AG08395 (cell line): ENCODE measurements around the gene POSTN.
"Not testable (repeated sequence)": the region's sequence is repeated elsewhere in the genome, so short reads cannot be mapped to it uniquely, and the experiment has no call there.

Experiments
- DNase-seq: peaks from one replicate; pipeline ENCODE4 v3.0.0; 2012; ENCODE audit warnings: mixed read lengths, low spot score

The POSTN gene

DNA sequence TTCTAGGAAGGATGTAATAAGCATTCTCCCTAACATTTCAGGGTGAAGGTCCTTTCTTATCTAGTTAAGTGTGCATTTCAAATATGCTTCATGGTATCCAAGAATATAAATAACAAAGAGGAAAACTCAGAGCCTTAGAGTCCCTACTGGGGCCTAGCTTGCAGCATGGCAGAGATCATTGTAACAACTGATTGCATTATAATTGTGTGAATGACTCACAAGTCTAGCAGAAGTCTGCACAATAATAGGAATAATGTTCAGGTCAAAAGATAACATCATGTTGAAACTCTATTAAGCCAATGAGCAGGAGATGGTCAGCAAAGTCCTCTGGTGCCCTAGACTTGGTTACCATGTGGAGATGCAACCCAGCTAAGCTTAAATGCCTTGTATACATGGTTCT is 3.4 kb downstream of the POSTN start:
- peak; percentile 9 for DNase-seq

DNA sequence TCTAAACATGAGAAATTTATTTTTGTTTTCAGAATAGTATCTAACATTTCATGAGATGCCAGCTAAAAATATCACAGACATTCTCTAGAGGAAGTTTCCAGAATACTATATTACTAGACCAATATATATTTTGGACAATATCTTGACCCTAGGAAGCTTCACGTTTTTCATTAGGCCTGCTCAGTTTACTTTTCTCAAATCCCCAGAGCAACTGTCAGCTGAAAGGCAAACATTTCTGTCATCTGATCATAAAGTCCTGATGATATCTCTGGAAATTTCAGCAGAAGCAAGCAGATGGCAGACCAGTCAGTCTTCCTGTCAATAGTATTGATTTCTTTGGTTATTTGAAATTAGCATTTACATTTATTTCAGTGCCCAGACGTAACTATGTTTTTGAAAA is 4.0 kb downstream of the POSTN start:
- no peak for DNase-seq

DNA sequence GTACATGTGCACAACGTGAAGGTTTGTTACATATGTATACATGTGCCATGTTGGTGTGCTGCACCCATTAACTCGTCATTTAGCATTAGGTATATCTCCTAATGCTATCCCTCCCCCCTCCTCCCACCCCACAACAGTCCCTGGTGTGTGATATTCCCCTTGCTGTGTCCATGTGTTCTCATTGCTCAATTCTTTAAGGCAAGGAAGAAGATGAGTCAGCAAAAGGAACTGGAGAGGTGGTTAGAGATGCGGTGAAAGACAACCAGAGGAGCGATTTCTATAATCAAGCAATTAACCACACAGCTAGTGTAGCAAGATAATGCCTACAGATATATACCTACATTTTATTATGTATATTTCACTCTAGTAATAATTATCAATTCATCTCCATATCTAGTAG is 9.2 kb downstream of the POSTN start:
- not testable (repeated sequence) for DNase-seq

DNA sequence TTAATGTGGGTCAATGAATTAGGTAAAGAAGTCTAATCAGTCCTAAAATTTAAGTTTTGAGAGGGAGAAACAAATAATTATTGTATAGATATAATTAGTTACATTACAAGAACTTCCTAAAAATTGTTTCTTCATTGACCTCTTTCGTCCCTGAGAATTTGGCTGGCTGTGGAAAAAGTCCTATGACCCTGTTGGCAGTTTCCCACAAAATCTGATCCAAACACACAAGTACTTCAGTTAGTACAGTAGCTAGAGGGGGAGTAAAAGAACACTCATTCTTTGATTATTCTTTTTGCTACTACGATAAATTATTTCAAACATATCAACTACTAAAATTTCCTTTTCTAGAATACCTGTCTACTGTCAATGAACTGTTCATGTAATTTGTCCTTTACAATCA is 11.3 kb downstream of the POSTN start:
- no peak for DNase-seq

DNA sequence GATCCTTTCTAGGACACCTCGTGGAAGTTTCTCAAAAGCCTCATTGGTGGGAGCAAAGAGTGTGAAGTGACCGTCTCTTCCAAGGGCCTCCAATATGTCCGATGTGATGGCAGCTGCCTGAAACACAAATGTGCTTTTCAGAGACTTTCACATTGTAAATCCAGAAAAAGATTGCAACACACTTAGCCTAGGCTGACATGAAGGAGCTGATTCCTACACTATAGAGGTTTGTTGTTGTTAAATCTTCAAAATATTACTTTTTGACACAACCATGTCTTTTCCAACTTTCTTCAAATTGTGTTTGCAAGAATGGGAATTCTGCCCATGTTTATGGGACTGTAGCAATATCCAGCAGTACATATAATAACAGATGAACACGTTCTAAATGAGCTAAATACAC is 12.4 kb downstream of the POSTN start:
- DNase-seq, result no peak

DNA sequence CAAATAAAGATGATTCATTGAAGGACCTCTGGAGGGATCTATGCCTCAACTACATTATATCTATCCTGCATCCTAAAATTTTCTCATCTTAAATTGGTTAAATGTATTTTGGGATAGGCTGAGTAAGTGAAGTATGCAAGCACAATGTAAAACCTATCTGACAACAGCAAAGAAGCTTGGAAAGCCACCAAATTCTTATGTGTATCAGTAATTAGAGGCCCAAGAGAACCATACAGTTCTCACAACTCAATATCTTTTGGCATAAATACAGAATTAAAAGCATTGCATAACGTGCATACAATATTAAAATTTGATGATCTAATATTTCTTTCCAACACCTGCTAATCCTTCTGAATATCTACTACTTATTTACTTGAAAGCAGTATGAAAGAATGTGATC is 13.0 kb downstream of the POSTN start:
- no peak for DNase-seq

DNA sequence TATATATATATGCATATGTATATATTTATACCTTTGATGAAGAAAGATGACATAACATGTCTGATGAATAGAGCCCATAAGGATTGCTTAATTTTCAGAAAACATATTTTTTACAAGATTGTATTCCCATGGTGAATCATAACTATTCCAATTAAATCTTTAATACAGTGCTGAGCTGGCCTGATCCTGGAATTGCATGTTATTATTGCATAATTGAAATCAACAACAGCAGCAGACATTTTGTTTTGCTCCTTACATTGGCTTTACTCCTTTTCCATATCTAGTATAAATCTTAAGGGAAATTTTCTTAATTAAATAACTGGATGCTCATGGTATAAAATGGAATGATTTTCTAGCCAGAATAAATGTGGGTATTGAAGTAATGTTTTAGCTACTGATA is 22.0 kb downstream of the POSTN start:
- no peak for DNase-seq

DNA sequence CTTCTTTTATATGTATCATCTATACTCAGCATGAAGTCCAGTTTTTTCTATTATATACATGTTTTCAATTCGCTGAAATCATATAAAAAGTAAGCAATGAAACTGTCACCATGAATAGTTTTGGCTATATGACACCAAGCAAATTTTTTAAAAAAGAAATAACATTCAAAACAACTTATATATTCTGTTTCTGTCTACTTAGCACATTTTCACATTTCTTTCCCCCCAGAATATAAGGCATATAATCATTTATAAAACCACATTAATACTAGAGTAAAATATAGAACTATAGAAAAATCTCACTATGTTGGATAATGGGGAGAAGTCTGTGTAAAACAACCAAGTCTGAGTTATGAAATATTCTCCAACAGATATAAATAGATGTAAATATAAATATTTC is 33.1 kb downstream of the POSTN start:
- DNase-seq, result no peak

DNA sequence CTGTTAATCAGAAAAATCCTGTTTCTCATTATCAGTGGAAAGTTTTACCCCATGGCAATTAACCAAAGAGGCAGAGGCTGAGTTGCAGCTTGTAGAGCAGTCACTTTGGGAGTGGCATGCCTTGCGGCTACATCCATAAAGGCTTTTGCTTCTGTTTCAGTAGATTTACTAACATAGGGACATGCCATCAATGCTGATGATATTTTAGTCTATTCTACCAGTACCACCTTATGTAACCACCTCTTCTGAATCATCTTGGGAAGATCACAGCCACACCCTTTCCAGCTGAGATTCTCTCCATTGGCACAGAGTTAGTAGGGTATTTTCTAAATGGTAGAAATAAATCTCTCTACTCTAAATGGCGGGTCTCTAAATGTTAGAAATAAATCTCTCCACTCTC is 37.5 kb downstream of the POSTN start:
- DNase-seq, result peak; percentile 17

DNA sequence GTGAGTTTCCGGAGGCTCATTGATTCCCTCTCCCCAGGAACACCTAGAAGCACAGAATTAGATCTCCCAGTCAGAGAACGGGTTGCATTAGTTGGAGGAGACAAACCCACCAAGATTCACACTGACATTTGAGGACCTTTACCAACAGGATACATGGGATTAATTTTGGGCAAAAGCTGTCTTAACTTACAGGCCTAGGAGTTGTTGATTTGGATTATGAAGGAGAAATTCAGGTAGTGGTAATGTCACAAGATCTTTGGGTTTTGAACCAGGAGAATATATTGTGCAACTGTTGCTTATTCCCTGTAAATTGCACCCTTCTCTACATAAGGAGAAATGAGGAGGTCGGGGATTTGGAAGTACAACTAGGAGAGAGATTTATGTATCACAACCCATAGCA is 38.0 kb downstream of the POSTN start:
- DNase-seq, result no peak

DNA sequence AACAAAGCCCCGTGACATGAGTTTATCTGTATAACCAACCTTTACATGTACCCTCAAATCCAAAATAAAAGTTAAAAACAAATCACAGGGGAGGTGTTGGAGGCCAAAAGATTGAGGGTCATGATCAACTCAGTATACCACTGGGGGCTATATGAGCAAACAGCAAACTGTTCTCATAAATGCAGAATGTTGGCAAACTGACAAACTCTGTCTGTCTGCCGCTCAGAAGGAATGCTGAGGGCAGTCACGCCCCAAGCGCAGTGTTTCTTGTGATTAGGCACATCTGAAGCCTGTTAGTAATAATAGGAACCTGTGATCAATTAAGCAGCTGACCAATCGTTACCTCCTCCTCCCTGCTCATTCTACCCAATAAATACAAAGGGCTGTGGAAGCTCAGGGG is 39.8 kb downstream of the POSTN start:
- DNase-seq, result not testable (repeated sequence)

DNA sequence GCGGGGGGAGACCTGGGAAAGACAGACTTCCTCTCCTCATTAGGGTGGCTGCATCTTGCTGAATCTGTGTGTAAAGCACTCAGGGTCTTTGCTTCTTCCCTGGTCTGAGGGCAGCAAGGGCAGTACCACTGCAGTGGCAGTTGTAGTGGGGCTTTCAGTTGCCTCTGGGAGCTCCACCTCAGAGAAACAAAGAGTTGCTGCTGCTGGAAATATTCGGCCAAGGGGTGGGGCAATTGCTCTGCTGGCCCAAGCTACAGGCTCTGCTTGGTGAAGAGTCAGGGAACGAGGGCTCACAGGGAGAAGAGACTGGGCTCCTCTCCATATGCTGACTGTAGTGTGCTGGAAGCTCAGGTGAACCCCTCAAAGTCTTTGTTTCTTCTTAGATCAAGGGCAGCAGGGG is 52.5 kb downstream of the POSTN start:
- no peak for DNase-seq

DNA sequence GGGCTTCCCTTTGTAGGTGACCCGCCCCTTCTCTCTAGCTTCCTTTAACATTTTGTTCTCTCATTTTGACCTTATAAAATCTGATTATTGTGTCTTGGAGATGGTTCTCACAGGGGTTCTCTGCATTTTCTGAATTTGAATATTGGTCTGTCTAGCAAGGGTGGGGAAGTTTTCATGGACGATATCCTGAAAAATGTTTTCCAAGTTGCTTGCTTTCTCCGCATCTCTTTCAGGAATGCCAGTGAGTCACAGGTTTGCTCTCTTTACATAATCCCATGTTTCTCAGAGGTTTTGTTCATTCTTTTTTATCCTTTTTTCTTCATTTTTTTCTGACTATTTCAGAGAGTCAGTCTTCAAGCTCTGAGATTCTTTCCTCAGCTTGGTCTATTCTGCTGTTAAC is 53.6 kb downstream of the POSTN start:
- no peak for DNase-seq

DNA sequence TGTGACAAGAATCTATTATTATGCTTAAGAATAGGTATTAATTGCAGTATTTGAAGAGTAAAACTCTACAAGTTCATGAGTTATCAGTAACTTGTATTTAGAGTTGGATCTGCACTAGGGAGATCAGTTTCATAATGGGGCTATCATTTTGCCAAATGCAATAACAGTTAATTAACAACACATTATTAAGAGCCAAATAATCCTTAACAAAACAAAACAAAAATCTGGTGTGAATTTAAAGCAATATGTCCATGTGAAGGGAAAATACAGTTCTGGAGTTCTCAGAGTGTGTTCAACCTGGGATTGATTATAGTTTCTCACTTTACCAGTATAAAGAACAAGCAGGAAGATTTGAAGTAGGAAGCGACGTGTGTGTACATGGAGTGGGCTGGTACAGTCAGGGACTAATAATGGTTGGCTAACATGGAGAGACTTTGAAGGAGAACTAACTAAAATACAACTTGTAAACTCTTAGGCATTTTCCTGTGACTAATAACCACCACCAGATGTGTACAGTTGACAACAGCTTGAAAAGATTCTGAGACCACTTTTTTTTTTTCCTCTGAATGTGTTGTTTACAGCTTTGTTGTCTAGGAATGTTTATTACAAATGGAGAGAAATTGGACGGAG is 58.5 kb downstream of the POSTN start:
- peak; percentile 86 for DNase-seq

DNA sequence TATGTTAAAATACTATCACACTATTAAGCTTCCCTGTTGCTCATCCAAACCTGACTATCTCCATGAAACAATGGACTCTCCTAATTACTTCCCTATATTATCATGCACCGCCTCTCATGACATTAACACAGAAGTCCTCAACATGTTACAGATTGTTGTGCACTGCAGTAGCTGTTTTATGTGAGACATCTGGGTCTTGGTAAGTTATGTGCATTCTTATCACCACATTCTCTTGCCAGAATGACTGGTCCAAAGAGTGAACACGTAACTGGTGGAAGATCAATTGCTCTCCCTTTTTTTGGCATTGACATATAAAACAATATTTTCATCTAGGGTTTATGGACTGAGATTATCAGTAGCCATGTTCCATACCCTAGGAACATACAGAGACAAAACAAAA is 59.4 kb downstream of the POSTN start:
- no peak for DNase-seq

DNA sequence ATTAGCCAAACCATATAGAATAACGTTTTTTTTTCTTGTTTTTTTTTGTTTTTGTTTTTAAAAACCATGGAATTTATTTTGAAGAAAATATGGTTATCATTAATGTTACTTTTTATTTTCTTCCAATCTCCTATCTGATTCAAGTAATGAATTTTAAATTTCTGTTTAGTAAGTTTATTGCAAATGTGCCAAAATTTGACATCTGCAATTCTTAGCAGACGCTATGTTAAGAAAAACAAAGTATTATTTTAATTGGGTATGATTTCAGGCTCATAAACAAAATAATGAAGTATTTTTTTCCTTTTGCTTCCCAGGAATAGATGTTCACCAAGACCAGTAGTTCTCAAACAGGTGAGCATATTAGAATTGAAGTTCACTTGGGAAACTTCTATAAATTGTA is 63.1 kb downstream of the POSTN start:
- no peak for DNase-seq

DNA sequence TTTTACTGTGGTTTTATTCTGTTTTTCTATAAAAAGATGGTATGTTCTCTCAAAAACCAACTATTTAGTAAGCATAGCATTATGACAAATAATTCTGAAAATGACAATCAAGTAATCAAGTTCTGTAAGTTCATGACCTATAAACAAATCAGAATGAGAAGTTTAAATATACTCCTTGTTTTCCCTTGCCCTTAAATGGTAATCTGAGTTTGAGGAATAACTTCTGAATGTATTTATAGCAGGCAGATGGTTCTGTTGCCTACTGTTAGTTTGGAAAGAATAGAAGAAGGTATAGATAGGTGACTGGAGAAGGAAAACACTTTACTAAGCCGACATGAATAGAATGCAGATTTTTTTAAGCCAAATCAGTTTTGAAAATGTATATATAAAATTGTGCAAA is 63.9 kb downstream of the POSTN start:
- DNase-seq, result no peak

DNA sequence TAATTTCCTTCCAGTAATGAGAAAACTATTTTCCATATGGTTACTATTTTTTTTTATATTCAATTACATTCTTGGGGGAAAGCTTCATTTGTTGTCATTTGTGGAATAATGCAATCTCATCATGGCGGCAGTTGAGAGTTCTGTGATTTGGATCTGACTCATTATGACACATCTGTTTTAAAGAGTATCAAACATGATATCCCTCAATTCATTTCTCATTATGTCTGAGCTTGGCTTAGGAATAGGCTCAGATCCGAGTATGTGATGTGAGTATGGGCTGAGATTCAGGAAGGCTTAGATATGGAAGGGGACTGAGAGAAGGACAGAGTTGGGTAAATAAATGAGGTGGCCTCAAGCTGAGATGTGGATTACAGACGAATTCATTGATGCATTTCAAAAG is 64.4 kb downstream of the POSTN start:
- DNase-seq, result peak; percentile 25

DNA sequence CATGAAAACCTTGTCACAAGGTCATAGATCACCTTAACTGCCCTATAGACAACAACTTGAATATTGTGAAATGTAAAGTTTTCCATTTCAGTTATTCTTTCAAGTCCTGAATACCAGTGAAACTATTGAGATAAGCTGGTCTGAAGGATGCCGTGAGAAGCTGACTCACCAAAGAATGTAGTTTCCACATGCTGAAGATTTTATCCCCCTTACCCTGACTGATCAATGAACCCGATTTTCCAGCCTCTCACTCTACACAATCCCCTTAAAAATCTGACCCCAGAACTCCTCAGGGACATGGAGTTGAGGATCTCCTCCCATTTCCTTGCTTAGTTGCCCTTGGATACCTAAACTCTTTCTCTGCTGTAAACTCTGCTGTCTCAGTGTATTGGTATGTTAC is 67.5 kb downstream of the POSTN start:
- DNase-seq, result no peak

DNA sequence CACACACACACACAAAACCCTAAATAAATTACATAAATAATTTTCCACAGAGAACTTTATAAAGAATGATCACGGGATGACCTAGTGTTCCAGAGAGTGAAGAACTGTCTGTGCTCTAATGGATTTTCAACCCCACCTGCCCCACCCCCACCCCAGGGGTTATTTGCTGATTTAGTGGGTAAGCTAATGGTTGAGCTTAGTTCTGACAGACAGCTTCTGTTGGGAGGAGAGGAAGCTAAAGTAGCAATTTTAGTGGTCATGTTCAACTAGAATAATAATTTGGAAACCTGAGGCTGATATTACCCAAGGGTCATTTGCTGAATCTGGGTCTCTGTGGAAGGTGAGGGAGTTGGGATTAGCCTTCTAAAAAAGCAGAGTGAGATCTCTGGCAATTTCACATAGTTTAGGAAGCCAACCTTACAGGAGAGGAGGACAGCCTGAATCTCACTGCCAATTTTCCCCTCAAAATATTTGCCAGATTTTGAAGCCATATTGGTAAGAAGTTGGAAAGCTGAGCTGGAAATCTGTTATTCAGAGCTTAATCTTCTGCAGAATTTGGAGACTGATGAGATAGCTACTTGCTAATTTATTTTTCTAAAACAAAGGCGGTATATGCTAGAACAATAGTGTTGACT is 68.7 kb downstream of the POSTN start:
- DNase-seq, result no peak

DNA sequence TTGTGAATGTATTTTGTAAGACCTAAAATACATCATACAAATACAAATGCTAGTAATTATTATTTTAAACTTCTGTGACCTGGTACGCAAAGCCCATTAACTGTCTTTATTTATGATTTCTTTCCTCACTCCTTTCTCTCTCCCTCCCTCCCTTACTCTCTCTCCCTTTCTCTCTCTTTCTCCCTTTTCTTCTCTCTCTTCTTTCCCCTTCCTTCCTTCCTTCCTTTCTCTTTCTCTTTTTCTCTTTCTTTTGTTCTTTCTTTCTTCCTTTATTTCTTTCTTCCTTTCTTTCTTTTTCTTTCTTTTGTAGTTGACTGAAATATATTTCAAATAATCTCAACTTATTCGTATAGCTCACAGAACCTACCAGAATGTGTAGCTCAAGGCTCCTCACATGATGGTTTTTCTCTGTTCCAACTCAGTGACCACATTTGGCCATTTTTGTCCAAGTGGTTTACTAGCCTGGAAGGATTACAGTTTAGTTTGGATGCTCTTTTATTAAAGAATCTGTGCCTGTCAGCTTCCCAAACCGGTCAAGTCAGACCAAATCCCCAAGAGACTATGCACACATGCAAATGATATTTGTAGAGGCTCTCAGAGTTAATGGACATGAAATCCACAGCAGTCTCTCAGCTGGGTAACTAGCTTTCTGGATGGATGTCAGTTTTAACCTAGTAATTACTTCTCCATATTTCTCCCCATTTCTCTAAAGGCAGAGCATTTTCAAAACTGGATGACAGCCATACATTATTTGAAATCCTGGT is 71.7 kb downstream of the POSTN start:
- peak; percentile 75 for DNase-seq

DNA sequence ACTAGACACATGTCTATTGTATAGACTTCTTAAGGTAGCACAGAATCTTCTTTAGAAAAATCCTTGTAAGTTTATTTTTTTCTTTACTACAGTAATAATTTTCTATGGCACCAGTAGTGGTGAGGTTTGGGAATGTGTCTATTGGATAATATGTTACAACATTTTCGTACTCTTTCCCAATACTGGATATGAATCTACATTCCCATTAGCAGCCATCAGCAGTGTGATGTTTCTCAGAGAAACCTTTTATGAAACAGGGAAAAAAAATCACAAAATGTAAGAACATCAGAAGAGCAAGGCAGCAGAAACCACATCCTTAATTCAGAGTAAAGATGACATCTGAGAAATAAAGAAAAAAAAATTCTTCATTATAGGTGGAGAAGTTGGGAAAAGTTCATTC is 83.3 kb downstream of the POSTN start:
- no peak for DNase-seq
